SIG-M5 treated with dmso at 0.1 percent for 504 hours (cell line): ENCODE measurements around the gene ANKHD1.
A peak's percentile ranks its signal among the peaks of the same experiment; 100 is the strongest.

Experiments used
- DNase-seq: peaks from one replicate; lab custom pipeline; 2025; ENCODE audit not compliant: unreplicated experiment; lab: John Stamatoyannopoulos, UW

The ANKHD1 gene

DNA sequence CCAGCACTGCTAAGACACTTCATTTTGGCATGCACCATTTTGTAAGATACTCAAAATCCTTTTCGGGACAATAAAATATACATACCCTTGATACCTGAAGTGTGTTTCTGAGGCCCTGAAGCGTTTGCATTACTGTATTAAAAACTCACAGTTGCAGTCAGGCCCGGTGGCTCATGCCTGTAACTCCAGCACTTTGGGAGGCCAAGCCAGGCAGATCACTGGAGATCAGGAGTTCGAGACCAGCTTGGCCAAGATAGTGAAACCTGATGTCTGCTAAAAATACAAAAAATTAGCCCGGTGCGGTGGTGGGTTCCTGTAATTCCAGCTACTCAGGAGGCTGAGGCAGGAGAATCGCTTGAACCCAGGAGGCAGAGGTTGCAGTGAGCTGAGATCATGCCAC, 143.4 kb downstream of the ANKHD1 start:
- no peak for DNase-seq

DNA sequence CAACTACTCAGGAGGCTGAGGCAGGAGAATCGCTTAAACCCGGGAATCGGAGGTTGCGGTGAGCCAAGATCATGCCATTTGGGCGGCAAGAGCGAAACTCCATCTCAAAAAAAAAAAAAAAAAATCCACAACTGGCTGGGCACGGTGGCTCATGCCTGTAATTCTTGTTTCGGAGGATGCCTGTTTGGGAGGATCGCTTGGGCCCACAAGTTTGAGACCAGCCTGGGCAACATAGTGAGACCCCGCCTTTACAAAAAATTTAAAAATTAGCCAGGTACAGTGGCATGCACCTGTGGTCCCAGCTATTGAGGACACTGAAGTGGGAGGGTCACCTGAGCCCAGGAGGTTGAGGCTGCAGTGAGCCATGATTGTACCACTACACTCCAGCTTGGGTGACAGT, 144.0 kb downstream of the ANKHD1 start:
- DNase-seq = no peak

DNA sequence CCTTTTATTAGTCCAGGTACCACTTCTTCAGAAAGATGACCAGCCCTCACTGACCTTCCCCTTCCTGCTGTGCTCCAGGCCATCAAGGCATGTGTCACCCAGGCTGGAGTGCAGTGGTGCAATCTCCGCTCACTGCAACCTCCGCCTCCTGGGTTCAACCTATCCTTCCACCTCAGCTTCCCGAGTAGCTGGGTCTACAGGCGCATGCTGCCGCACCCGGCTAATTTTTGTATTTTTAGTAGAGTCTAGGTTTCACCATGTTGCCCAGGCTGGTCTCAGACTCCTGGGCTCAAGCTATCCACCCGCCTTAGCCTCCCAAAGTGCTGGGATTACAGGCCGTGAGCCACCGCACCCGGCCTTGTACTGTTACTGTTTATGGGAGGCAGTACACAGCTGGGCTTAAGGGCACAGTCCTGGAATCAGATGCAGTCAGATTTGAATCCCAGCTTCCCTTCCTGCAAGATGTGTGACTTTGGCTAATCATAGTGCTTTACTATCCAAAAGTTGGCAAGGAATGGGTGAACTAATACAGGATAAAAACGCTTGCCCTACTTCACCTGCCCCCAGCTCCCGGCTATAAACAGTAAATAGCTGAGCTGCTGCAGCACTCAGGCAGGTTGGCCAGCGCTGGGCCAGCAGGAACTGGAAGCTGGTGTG, 145.3 kb downstream of the ANKHD1 start:
- no peak for DNase-seq

DNA sequence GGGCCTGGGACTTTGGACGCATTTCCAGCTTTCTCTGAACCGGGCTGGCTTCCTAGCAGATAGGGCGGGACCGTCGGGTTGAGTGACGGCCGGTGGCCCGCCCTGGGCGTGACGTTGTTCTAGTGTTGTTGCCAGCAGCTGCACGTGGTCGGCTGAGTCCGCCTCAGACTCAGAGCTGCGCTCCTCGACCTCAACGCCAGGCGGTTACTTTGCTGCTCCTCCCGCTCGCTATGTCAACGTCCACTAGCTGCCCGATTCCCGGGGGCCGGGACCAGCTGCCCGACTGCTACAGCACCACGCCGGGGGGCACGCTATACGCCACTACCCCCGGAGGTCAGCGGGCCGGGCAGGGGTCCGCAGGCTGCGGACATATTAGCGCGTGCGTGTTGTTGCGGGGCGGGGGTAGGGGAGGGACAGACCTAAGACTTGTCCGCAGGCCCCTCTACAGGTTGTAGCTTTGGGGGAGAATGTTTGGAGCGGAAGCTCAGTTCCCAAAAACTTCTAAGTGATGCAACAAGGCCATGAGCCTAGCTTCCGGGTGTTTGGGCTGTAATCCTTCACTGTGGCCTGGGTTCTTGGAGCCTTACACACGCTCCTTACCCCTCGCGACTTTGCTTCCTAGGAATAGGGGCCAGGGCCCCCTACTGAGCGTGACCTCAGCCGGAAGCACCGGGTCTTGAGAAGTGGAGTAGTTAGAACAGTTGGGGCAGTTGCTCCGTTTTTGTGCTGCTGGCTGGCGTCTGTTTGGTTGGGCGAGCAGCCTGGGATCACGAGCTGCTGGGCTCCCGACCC, 146.1 kb downstream of the ANKHD1 start, which contains the start of gene EIF4EBP3:
Gene EIF4EBP3 (plus strand): TSS at position 155 of the 792 bp plus-strand sequence. CDS start 76 bp downstream, at position 231.
- peak; percentile 92 for DNase-seq

DNA sequence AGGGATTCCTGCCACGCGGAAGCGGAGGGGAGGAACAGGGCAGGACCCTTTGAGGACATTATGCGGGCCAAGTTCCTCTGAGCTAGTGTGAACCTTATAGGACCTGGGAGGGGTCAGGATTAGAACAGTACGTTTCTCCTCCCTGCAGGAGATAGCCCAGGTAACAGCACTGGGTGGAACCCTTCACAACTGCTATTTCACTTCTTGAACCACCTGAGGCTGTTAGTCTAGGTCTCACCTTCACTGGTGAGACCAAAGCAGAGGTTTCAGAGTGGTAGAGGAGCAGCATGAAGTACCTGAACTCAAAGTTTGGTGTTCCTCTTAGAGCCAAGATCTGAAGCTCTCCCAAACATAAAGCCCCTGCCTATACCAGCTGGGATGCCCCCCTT, 146.7 kb downstream of the ANKHD1 start:
- no peak for DNase-seq

DNA sequence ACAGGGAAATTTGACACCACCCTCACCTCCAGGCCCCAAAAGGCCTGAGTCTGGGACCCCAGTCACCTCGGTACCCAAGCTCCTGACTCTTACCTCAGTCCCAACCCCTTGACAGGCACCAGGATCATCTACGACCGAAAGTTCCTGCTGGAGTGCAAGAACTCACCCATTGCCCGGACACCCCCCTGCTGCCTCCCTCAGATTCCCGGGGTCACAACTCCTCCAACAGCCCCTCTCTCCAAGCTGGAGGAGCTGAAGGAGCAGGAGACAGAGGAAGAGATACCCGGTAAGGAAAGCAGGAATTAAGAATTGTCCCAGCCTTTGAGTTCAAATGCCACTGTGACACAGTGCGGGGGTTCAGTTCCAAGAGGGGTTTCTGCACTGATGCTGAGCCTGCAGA, 147.2 kb downstream of the ANKHD1 start:
- no peak for DNase-seq

DNA sequence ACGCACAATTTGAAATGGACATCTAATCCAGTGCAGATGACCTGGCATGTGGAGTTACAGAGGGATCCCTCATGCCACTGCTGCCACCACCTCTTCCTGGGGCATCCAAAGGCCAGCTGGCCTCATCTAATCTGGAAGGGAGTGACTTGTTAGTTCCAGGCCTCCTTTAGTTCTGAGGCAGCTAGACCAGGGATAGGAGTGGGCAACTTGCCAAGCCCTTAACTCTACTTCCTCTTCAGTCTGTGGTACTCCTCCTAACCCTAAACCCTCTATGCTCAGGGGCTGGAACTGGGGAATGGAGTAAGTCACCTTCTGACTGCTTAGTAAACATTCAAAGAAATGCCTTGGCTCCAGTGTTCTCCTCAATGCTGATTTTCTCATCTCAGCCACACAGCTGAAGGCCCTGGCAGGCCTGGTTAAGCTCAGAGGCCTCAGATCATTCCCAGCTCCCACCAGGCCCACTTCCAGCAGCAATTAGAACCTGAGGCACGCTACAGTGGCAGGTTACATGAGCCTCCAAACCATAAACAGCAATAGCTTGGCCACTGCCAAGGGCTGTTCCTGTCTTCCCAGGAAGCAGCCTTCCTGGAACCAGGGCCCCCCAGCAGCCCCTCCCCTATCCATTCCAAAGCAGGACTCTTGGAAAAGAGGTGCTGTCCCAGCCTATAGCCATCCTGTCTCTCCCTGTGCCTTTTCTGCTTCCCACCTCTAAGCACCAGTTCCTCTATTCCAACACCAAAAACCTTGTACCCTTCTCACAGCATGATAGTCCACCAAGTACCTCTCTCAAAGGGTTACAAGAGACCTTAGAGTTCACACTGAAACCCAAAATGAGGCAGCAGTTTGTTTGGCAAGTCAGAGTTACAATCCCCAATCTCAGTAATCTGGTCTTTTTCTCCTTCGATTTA, 147.9 kb downstream of the ANKHD1 start:
- peak; percentile 88 for DNase-seq

DNA sequence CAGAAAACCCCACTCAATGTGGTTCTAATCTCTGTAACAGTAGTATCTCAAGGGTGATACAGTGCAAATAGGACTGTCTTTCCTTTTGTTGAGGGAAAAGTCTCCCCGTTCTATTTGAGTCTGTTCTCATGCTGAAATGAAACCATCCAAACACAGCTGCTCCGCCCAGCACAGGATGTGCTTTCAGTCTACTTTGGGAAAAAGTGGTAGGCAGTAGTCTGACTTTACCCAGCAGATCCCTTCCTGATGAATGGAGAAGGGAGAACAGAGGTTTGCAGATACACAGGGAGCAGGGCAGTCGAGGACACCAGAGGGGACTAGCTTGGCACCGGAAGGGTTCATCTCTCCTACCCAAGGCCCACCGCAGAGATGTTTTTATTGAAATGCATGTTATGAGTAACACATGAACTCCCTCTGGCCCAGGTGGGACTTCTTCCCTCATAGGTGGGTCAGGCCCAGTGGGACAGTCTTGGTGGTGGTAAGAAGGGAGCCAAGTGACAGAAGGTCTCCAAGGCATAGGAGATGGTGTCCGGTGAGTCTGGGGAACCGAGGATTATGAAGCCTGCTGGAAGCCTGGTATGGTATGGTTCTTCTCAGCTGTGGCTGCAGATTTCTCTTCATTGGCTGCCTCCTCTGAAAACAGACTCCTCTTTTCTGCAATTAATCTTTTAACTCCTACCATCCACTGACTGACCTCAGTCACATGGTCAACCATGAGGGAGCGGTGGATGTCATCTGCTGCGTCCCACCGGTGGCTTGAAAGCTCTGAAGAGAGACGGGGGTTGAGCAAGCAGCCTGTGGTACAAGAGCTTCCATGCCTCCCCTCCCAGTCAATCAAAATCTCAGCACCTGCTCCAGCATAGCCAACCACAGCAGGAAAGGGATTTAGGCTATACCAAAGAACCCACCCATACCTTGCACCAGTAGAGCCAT, 148.8 kb downstream of the ANKHD1 start:
- no peak for DNase-seq

DNA sequence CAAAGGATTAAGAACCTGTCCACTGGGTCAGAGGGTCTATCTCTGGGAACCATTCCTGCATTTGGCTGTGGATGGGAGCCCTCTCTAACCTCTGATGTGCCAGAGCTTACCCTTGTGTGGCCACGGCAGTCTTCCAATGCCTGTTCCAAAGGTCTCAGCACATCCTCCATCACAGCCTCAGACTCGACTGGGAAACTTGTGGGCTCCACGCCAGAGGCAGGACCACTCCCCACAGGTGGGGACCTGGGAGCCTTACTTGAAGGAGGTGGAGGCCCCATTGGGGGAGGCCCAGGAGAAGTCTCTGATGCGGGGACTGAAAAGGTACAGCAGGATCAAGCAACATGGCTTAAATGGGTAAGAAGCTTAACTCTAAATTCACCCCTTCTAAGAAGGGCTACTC, 150.2 kb downstream of the ANKHD1 start:
- no peak for DNase-seq

DNA sequence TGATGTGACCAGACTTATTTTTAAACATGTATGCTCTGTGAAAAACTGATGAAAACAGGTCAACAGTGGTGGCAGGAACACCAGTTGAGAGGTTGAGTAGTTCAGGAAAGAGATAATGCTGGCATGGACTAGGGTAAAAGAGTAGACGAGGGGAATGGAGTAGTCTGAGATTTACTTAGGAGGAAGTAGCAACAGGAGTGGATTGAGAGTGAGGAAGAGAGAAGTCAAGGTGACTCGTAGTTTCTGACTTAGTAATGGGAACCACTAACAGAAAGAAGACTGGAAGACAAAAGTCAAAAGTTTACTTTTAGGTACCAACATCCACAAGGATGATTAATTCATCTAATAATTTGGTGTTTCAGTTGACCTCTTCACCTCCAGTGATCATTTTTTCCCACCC, 152.0 kb downstream of the ANKHD1 start:
- DNase-seq = peak; percentile 69

DNA sequence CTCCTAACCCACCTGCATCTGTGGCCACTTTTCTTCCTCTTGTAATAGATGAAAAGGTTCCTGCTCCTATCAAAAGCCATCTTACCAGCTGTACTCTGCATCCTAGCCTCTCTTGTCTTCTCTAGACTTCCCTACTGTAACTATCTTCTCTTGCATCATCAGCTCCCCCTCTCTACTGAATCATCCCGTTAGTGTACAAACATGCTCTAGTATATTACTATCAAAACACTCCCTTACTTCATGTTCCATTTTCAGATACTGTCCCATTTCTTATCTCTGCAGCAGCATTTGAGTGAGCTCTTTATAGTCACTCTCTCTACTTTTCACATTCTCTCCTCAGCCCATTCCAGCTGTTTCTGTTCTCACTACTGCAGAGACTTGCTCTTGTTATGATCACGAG, 152.8 kb downstream of the ANKHD1 start:
- peak; percentile 85 for DNase-seq

DNA sequence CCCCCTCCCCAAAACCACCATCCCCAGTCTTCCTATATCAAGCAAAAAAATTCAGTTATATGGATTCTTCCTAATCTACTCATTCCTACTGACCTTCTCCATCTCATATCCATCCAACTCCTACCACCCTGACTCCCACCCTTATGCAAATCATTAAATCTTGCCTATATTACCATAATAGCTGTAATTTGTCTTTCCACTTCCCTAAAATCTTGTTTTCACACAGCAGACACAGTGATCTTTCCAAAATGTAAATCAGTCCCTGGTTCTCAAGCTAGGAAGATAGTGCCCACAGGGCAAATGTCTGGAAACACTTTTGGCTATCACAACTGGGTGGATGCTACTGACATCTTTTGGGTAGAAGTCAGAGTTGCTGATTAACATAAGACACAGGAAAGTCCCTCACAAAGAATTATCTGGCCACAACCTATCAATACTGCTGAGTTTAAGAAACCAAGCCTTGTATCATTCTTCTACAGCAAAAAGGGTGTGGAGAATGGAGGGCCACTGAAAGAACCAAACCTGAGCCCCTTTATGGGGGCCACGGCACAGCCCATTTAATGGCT, 154.2 kb downstream of the ANKHD1 start:
- no peak for DNase-seq

DNA sequence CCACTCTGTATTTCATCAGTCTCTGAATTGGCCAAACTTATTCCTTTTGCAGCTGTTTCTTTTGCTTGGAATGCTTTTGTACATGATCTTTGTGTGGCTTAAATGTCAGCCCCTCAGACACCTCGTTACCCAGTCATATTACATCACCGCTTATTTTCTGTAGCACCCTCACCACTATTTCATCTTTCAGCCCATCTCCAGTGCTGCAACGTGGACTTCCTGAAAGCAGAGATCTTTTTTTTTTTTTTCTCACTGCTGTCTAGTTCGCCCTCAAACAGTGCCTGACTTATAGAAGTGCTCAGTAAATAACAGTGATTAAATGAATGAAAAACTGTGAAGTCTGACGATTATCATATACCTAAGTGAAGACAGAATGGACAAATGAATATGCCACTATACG, 154.8 kb downstream of the ANKHD1 start:
- peak; percentile 88 for DNase-seq

DNA sequence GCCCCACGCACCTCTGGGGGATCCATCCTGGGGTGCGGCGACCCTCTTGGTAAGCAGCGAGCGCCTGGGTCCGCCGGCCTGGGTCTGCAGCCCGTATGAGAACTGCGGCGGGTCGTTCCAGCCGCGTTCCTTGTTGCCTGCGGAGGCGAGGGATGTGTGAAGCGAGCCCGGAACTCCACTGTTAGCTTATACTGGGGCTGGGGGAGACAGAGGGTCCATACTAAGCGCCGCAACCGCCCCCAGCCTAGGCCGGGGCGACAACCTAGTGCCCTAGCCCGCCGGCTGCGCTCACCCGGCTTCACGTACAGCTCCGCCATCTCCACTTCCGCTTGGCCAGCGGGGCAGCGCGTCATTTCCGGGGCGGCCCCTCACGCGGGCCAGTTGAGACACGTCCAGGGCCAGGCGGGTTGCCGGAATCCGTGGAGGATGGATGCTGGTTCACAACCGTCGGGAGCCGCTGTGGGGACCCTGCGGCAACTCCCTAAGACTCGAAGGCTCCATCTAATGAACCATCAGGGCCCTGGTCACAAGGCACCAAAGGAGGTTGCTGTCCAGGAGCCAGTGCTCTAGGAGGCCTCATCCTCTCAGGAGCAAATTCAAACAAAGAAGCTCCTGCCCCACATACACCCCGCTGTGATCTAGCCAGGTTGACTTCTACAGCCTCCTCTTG, 155.6 kb downstream of the ANKHD1 start, which contains the start of gene SRA1:
Gene SRA1 (minus strand): TSS at position 338 of the 670 bp plus-strand sequence. CDS start 21 bp downstream, at position 317.
- DNase-seq = peak; percentile 90

DNA sequence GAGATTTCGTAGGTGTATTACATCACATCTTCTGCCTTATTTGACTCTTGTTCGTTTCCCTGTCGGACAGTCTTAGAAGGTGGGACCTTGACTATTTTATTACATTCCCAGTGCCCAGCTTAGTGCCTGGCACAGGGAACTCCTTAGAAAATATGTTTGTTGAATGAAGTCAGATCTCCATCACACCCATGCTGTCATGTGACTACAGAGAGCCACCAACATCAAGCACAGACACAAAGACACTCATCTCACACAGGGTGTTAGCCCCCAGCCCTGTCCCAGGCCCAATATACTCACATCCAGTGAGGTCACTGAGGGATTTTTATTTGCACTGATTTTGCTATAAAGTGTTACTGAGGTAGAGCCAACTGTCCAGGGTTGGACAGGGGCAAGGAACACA, 156.3 kb downstream of the ANKHD1 start:
- DNase-seq = no peak

DNA sequence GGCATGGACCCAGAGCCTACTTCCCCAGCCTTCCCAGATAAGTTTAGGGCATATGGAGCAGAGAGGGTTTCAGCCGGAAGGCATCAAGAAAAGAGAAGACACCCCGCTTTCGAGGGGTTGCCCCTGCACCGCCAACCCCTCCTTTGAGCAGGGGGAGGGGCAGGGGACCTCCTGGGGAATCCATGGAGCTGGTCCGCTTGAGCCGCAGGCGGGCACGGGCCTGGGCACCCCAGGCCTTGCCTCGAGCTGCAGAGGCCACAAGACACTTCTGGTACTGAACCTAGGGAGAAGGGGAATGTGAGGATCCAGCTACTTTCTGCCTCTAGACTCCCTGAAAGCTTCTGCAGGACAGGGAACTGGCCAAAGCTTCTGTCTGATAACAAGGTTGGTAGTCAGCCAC, 156.9 kb downstream of the ANKHD1 start:
- DNase-seq = no peak

DNA sequence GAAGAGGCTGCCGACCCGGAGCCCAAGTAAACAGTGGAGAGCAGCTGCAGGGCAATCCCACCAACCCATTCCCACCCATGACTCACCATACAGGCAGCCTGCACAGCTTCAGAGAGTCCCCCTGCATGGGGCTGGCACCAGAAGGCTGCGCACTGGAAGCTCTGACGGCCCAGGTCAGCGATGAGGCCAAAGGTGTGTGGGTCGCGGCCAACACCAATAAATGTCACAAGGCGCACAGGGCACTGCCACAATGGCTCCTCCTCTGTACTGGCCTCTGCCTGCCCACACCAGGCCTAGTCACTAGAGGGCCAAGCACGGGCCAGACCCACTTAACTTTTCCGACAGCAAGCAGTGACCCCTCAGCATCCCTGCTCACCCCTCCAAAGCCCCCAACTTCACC, 158.6 kb downstream of the ANKHD1 start:
- DNase-seq = no peak

DNA sequence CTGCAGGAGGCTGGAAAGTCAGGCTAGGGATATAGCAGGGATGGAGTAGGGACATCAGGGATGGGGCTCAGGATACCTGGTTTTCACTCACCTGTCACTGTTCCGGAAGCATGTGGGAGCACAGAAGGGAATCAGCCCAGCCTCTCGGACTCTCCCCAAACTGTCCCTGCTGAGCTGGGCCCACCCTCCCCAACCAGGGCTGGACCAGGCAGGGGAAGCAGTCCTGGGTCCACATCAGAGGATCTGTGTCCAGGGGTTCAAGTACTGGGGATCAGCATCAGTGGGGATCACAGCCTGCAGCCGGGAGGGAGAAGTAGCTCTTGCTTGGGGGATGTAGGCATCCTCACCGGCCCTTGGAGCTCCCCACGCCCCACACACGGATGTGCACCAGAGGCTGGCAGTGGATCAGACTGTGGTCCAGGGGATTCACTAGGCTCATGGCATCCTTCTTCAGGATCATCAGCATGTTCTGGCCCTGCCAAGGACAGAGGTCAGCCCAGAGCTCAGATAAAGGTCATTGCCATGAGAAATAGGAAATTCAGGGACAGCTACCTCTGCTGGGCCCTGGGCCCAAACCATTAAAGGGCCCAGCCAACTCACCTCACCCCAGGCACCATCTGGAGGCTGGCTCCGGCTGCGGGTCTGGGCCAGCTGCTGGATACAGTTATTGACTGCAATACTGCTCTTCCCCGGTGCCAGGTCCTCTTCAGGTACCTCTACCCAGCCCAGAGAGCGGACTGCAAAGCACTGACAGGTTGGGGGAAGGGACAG, 160.3 kb downstream of the ANKHD1 start:
- no peak for DNase-seq

DNA sequence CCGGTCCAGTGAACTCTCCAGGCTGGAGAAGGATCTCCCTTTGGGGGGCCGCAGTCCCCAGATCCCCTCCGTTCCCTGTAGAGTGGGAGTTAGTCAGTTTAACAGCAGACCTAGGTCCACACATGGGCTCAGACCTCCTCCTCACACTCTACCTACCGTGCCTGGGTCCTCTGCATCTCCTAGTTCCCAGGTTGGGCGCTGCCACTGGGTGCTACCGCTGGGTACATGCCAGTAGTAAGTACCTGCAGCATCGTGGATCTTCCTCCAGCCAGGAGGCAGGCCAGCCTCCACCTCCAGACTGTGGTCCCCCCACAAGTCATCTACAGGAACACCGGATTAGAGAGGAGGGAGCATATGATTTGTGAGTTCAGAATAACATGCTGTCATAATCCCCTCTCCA, 162.0 kb downstream of the ANKHD1 start:
- no peak for DNase-seq
